NCI-H510A (cell line): ENCODE results near the gene ATP6V0B.

ENCODE experiments used
- DNase-seq: peaks from one replicate; lab custom pipeline; 2025; lab: John Stamatoyannopoulos, UW

Gene ATP6V0B

DNA sequence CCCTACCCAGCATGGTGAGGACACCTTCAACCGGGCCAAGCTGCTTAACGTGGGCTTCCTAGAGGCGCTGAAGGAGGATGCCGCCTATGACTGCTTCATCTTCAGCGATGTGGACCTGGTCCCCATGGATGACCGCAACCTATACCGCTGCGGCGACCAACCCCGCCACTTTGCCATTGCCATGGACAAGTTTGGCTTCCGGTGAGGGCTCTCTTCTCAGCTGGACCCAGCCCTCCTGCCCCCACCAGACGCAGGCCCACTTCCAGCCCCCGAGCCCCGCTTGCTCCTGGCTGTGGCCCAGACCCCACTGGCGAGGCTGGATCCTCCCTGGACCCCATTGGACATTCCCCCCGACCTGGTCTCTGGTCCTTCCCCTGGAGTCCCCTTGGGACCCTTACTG is 10.1 kb downstream of the ATP6V0B start:
- DNase-seq = no peak

GRCh38 chr1:43985984-43986595 is 11.3 kb downstream of the ATP6V0B start:
- DNase-seq = no peak

- DNase-seq = no peak
Observed at GRCh38 chr1:43986712-43987111, 12.0 kb downstream of the ATP6V0B start.

DNA sequence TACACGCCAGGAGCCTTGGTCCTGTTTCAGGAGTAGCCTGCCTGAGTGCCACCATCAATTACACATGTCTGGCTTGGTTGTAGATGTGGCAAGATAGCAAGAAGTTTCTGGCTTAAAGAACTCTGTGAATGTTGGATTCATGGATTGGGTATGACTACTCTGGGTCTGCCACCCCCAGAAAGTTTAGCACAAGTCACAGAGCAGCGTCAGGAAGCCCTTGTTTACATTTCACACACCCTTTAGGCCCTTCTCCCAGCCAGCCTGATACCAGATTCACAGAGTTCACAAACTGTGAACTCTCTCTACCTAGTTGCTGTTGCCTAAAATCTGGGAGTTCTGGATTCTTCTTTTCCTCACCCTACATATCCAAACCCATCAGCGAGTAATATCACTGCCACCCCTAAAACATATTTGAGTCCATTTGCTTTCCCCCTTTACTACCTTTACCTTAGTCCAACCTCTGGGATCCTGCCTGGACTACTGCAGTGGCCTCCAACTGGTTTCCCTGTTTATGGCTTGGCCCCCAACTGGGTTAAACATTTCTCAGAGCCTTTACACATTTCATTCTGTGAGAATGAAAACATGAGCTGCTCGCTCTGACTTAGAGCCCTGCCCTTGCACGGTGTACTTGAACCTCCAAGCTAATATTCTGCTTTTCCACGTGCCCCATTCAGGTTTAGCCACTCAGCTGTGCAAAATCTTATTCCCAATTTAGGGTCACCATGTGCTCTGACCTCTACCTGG is 12.6 kb downstream of the ATP6V0B start:
- no peak for DNase-seq

GRCh38 chr1:43990271-43991199 is 15.8 kb downstream of the ATP6V0B start:
- peak; percentile 88 for DNase-seq

DNA sequence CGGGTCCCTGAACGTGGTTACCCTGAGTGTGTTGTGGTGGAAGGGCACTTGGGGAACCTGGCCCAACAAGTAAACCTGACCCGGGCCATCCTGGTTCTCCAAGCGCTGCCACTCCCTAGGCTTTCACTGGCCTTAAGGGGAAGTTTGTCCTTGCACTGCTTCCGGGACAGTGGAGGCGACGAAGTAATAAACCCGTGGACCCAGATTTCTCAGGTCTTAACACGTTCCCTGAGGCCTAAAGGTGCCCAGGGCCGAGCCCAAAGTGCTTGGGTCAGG is 16.4 kb downstream of the ATP6V0B start:
- DNase-seq = no peak

DNA sequence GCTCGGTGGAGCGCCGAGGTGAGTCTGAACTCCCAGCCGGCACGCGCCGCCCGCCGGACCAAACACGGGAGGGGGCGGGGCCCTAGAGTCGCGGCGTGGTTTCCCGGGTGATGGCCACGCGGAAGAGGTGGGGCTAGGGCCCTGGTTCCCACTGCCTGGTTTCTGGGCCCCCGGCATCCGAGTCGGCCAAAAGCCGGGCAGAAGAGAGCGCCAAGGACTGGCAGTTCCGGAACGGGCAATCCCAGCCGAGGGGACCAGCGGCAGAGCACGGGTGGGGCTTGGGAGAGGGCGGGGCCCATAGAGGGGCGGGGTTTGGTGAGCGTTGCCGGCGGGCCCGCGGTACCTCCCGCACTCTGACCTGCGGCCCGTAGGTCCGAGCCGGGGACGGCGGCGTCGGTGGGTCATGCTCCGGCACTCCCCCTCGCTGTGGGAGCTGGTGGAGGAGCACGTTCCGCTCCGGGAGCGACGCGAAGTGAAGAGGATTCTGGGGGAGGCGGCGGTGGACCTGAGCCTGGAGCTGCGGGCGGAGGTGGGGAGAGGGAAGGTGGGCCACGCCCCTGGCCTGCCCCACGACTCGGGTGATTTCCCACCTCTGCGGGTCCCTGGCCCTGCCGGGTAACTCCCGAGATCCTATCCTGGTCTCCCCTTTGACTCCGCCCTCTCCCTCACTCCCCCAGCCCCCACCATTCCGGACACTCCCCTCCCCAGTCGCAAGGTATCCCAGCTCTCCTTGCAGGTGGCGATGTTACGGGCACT is 16.9 kb downstream of the ATP6V0B start, which contains the start of gene CCDC24:
Gene CCDC24 (plus strand): TSS at position 124 of the 756 bp plus-strand sequence. CDS start 280 bp downstream, at position 404.
- peak; percentile 99 for DNase-seq

DNA sequence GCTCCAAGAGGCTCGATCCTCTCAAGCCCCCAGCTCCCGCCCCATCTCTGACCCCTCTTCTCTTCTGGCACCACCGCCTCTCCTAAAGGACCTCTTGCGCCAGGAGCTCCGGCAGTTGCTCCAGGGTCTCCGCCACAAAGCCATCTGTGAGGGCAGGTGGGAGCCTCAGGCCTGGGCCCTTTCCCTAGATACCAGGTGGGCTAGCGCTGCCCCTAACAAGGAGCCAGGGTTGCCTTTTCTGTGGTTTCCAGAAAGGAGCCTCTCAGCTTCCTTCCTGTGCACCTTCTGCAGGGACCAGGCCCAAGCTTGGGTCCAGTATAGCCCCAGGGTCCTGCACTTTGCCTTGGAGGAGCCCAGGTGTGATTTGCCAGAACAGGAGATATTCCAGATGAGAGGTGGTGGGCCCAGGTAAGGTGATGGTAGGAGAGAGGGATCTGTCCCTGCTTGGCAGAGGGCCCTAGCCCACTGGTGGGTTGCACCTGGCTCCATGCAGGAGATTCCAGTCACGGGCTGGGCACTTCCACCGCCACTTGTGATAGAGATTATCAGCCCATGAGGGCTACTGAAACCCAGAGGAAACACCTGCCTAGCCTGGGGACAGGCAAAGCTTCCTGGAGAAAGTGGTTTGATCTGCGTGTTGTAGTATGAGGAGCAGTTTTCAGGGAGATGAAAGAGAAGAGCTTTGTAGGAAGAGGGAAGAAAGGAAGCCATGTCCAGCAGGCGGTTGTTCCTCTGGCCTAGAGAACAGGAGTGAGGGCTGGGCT is 17.7 kb downstream of the ATP6V0B start:
- peak; percentile 38 for DNase-seq

GRCh38 chr1:43993206-43993914 is 18.6 kb downstream of the ATP6V0B start:
- no peak for DNase-seq

DNA sequence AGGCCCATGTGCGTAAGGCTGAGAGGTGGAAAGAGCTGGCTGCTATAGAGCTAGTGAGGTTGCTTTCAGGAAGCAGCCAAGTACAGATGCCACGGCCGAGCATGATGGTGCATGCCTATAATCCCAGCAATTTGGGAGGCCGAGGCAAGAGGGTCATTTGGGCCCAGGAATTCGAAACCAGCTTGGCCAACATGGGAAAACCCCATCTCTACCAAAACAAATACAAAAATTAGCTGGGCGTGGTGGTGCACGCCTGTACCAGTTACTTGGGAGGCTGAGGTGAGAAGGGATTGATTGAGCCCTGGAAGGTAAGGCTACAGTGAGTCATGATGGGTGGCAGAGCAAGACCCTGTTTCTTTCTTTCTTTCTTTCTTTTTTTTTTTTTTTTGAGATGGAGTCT is 19.3 kb downstream of the ATP6V0B start:
- DNase-seq = no peak

DNA sequence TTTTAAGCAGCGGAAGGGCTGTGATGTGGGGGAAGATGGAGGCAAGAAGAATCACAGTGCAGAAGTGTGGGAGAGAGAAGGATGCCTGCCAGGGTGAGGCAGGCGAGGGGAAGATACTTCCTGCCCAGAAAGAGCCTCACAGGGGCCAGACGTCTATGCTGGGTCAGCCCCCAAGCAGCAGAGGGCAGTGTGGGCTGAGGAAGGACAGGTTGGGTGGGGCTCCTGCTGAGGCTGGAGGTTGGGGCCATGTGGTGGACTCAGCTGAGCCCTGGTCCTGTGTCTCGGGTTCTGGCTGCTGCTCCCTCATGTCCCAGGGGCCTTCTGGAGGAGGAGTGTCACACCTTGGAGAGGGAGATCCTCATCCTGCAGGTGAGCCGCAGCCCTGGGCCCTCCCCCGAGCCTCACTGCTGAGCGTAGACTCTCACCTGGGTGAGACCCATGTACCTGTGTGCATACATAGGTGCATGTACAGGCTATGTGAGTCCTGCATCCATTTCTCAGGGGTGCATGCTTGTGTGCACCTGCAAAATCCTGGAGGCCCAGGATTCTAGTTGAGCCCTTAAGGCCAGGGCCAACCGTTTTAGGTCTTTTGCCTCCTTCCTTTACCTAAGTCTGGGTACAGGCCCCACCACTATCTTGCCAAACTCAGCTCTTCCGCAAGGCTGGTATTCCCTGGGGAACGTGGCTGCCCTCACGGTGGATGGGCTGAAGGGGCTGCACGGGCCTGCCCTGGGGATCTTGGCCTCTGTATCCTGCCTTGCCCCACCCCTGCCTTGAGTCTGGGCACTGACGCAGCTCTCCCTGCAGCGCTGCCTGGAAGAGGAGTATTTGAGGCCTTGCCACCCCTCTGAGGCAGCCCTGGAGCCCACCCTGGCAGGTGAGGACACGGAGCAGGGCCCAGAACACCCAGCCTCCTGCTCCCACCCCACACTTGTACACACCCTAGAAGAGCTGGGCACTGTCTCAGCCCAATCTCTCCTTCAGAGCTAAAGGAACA is 20.3 kb downstream of the ATP6V0B start:
- peak; percentile 74 for DNase-seq

GRCh38 chr1:43995984-43996732 is 21.4 kb downstream of the ATP6V0B start:
- no peak for DNase-seq

- DNase-seq = no peak
Observed at GRCh38 chr1:43996733-43997115, 22.0 kb downstream of the ATP6V0B start.

DNA sequence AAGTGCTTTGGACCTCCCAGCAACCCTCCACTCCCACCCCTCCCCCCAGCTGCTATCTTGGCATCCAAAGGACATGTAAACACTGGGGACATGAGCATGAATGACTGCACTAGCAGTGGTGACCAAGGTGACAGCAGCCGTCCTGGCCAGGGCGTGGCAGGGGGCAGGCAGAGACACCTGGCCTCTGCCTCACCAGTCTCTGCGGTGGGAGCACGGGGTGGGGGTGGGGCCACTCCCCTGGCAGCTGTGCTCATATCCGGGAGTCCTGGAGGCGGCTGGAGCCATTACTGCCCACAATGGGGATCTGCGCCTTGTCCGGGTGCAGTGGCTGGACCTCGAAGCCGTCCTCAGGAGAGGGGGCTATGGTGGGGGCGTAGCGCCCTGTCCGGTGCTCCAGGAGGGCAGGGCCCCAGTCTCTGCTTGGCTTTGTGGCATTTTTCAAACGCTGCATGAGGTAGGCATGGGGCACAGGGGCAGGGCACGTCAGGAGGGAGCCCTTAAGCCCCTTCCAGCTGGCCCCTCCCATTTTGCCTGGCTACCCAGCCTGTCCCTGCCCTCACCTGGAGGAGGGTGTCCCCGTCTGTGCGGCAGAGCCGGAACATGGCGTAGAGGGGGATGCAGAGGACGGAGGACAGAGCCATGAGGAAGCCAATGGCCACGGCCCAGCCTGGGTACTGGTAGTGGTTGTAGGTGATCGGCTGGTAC is 22.7 kb downstream of the ATP6V0B start:
- DNase-seq = peak; percentile 100

- DNase-seq = no peak
Observed at GRCh38 chr1:43998000-43998378, 23.2 kb downstream of the ATP6V0B start.

- no peak for DNase-seq
Observed at GRCh38 chr1:43999455-43999854, 24.7 kb downstream of the ATP6V0B start.

DNA sequence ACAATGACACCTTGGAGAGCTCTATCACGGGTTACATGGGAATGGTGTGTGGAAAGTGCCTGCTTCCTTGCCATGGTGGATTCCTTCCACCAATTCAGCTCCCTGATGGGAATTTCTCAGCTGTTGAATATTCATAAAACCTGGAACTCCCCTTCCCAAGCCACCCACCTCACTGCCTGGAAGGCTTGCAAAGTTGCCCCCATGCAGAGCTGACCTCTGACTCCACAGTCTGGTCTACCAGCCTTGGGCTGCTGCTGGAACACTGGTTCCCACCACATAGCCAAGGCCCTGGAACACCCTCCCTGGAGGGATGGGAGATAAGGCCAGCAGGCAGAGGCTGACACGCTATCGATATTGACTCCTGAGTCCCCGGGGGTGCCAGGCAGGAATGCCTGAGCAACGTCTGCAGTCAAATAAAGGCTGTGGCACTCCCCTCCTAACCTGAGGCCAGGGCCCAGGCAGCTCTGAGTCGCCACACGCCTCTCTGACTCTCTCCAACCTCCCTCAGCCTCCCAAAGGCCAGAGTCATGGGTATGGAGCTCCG is 25.4 kb downstream of the ATP6V0B start:
- DNase-seq = no peak

GRCh38 chr1:44002165-44002564 is 27.4 kb downstream of the ATP6V0B start:
- DNase-seq = no peak
